DMS53 treated with DMSO at 0.1 percent for 48 hours (cell line): ENCODE data around the gene AGBL5.
"Not testable (repeated sequence)": the region's sequence is repeated elsewhere in the genome, so short reads cannot be mapped to it uniquely, and the experiment has no call there.

ENCODE experiments used
- DNase-seq: peaks from one replicate; lab custom pipeline; 2025; ENCODE audit not compliant: unreplicated experiment; lab: John Stamatoyannopoulos, UW

Gene AGBL5

DNA sequence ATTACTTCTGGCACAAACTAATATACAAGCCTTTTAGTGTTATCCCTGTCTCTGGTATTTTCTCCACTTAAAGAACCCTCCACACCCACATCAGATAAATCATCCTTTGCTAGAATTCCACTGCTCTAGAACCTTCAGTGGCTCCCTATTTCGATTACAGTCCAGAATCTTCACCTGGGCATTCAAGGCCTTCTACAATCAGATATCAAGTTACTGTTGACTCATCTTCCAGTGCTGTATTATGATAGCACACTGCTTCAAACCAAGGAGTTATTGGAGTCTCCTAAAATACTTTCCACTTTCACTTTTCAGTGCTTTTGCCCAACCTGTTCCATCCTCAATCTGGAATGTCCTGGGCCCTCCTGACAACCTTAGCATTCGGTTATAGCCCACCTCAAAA is 64.1 kb downstream of the AGBL5 start:
- no peak for DNase-seq

DNA sequence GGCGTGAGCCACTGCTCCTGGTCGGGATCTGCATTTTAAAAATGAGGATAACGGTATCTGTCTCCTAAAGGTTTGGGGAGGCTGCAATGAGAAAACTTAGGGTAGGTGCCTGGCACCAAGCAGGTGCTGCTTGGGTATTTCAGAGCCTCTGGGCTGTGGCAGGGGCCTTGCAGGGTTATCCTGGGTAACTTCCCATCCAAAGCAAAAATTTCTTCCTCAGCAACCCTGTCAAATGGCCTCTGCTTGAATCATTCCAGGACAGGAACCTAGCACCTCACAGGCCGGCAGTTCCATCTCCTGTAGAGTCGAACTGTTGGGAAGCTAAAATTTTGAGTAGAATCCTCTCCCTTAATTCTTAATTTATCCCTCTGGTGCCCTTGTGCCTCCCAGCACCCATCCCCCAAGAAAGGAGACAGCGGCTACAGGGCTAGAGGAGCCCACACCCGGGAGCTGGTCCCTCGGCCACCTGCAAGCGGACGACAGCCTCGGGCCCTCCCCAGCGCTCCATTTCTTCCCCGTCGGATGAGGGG is 66.6 kb downstream of the AGBL5 start:
- DNase-seq, result no peak

DNA sequence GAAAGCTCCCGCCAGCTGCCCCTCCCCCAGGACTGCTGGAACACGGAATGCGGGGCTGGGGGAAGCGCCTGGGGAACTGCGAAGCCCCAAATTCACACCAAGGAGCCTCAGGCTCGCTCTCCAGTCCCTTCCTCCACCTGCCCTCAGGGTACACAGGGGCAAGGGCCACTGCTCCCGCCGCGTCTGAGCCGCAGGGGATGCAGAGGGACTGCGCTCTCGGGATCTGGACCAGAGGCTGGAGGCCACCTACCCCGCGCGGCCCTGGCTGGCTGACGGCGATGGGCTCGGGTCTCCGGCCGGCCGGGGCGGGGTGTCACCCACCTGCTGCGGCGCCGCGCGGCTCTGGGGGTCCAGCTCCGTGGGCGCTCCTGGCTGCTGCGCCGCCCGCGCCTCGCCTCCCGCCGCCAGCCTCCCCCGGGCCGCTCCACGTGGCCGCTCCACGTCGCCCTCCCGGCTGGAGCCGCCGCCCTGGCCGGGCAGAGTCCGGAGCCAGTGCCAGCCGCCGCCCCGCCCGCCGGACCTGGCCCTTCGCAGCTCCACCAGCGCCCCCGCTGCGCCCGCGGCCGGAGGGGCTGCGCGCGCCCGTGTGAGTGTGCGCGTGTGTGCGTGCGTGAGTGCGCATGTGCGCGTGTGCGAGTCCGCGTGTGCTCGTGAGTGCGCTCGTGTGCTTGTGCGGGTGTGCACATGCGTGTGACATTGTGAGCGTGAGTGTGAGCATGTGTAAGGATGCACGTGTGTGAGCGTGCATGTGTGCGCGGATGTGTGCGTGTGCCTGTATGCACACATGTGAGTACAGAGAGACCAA is 67.3 kb downstream of the AGBL5 start, which contains the start of gene CGREF1:
Gene CGREF1 (minus strand): TSS at position 604 of the 805 bp plus-strand sequence. CDS start 14,762 bp downstream, outside the sequence.
- no peak for DNase-seq

DNA sequence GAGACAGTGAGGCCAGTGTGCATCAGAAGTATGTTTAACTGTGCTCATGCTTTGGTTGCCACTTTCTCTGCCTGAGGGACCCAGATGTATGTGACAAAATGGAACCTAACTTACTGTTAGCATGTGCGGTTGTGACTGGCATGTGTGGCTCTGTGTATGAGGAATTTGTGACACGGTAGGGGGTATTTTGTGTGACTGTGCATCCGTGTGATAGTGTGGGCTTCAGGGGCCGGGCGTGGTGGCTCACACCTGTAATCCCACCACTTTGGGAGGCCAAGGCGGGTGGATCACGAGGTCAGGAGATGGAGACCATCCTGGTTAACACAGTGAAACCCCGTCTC is 67.8 kb downstream of the AGBL5 start:
- not testable (repeated sequence) for DNase-seq
